ENCODE data around the gene PPM1F.
"Not testable (repeated sequence)": the region's sequence is repeated elsewhere in the genome, so short reads cannot be mapped to it uniquely, and the experiment has no call there.

PPM1F gene

GRCh38 chr22:21882754-21883333, 69.8 kb downstream of the PPM1F start:
- DNase-seq = not testable (repeated sequence)

- no peak for DNase-seq
These were observed 70.6 kb downstream of the PPM1F start for GRCh38 chr22:21881841-21882753.

- DNase-seq = peak; percentile 54
These were observed 76.0 kb downstream of the PPM1F start for GRCh38 chr22:21876486-21877176.

GRCh38 chr22:21874953-21875352, 77.7 kb downstream of the PPM1F start:
- not testable (repeated sequence) for DNase-seq

GRCh38 chr22:21873619-21874018, 79.0 kb downstream of the PPM1F start:
- DNase-seq = no peak

- not testable (repeated sequence) for DNase-seq
These were observed 79.9 kb downstream of the PPM1F start for GRCh38 chr22:21872741-21873140.
